ENCODE data around the gene IL23R. TPM values are rescaled to one million over a fixed set of nuclear protein-coding genes. Genes with fewer than 3 reads are reported as not detected.

IL23R gene
- total and polyA plus RNA-seq, 4 donors = 0.08 to 0.09 TPM; not detected in 2

DNA sequence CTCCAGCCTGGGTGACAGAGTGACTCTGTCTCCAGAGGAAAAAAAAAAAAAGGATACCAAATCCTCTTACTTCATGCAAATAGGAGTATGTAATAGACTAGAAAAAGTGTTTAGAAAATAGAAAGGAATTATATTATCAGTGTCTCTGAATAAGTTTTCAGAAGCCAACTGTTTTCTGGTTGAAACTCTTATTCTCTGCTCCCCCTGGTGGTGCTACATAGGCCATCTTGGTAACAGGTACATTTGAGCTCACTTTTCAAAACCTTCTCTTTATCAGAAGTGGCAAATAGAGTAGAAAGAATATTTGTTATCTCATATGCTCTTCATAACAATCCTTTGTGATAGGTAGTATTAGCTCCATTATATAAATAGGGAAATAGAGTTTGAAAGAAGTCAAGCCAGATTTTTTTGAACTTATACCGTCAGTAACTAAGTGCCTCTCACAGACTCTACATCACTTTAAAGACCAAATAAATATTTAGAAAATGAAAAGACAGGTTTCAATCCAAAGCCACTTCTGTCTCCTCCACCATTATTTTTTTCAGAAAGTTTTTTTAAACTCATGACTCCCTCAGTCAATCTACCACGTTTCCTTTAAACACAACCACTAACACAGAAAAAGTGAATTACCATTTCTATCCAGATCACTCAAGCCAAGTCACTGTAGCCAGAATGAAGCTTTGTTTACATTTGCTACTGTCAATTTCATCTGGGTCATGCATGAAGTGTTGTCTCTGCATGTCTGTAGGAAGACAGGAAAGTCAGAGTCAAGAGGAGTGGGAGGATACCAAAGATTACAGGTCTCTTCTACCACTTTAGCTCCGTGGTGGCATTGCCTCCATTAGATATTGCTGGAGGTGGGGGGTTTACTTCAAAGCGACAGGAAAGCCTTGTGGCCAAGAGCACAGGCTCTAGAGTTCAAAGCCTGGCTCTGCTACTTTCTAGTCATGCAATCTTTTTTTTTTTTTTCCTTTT, 45.6 kb downstream of the IL23R start:
- Histone ChIP-seq H3K4me1 (ENCODE audit: control insufficient read depth in 4 of 4, insufficient read depth in 4 of 4, low read length in 3 of 4) (no peaks in the 10 kb centered on the region), H3K9me3 (ENCODE audit: control insufficient read depth in 4 of 4, low read length in 3 of 4) (no peaks in the 10 kb centered on the region), H3K9ac (ENCODE audit: low read depth in 1 of 2, low read length in 2 of 2) (no peak overlapping the region), H3K4me3 (ENCODE audit: low read depth in 1 of 3, low read length in 3 of 3) (no peak overlapping the region), H3K27me3 (ENCODE audit: control insufficient read depth in 4 of 4, insufficient read depth in 4 of 4, low read length in 3 of 4) (no peaks in the 10 kb centered on the region), H3K27ac (ENCODE audit: low read depth in 1 of 2, low read length in 2 of 2) (no peak overlapping the region), H3K36me3 (ENCODE audit: control insufficient read depth in 4 of 4, insufficient read depth in 3 of 4, low read depth in 1 of 4, low read length in 3 of 4) (no peaks in the 10 kb centered on the region)
- DNase-seq (ENCODE audit: low spot score) = no peak
- TF ChIP-seq FOXA1 (IDR thresholded peaks at IDR 0.05) (no peak), RAD21 (IDR thresholded peaks at IDR 0.05) (peak; percentile 71 to 78)
- TF ChIP-seq, protein P1, sequence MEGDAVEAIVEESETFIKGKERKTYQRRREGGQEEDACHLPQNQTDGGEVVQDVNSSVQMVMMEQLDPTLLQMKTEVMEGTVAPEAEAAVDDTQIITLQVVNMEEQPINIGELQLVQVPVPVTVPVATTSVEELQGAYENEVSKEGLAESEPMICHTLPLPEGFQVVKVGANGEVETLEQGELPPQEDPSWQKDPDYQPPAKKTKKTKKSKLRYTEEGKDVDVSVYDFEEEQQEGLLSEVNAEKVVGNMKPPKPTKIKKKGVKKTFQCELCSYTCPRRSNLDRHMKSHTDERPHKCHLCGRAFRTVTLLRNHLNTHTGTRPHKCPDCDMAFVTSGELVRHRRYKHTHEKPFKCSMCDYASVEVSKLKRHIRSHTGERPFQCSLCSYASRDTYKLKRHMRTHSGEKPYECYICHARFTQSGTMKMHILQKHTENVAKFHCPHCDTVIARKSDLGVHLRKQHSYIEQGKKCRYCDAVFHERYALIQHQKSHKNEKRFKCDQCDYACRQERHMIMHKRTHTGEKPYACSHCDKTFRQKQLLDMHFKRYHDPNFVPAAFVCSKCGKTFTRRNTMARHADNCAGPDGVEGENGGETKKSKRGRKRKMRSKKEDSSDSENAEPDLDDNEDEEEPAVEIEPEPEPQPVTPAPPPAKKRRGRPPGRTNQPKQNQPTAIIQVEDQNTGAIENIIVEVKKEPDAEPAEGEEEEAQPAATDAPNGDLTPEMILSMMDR (IDR thresholded peaks at IDR 0.05; ENCODE audit: low read depth, low read length, missing input control) = peak; percentile 55
- WGBS = 72% methylated on average over 4 of the region's 4 CpGs

DNA sequence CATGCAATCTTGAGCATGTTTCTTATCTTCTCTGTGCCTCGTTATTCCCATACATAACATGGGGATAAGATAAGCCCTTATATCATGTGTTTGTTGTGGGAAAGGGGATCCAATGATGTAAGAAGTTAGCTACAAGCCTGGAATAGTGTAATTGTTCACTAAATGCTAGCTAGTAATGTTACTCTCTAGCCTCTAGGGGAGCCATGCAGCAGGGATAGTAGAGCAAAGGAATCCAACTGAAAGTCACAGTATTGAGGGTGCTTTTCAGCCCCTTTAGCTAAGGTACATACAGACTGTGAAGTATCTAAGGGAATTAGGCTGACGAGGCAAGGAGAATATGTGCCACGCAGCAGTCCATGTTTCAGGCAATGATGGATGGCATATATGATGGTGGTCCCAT, 46.9 kb downstream of the IL23R start:
- WGBS = 74% methylated on average over 3 of the region's 3 CpGs

DNA sequence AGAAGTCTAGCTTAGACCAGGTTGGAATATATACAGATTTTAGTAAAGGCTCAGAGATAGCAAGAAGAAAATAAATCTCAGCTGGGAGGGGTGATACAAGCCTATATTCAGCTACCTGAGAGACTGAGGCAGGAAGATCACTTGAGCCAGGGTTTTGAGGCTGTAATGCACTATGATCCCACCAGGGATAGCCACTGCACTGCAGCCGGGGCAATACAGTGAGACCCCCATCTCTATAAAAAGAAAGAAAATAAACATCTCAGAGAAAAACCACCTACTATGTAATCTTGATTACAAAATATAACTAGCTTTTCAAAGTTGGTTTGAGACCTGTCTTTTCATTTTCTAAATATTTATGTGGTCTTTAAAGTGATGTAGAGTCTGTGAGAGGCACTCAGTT, 47.7 kb downstream of the IL23R start:
- Histone ChIP-seq H3K4me1 (ENCODE audit: control insufficient read depth in 4 of 4, insufficient read depth in 4 of 4, low read length in 3 of 4) (no peaks in the 10 kb centered on the region), H3K9ac (ENCODE audit: low read depth in 1 of 2, low read length in 2 of 2) (no peak overlapping the region), H3K9me3 (ENCODE audit: control insufficient read depth in 4 of 4, low read length in 3 of 4) (no peaks in the 10 kb centered on the region), H3K27ac (ENCODE audit: low read depth in 1 of 2, low read length in 2 of 2) (no peak overlapping the region), H3K27me3 (ENCODE audit: control insufficient read depth in 4 of 4, insufficient read depth in 4 of 4, low read length in 3 of 4) (no peaks in the 10 kb centered on the region), H3K36me3 (ENCODE audit: control insufficient read depth in 4 of 4, insufficient read depth in 3 of 4, low read depth in 1 of 4, low read length in 3 of 4) (no peaks in the 10 kb centered on the region), H3K4me3 (ENCODE audit: low read depth in 1 of 3, low read length in 3 of 3) (no peak overlapping the region)
- no peak for DNase-seq (ENCODE audit: low spot score)
- WGBS = 98% methylated on average over 1 of the region's 1 CpG
- TF ChIP-seq RAD21 (IDR thresholded peaks at IDR 0.05) (no peak), NR2F2 (IDR thresholded peaks at IDR 0.05) (no peak), FOXA1 (IDR thresholded peaks at IDR 0.05) (no peak), JUND (IDR thresholded peaks at IDR 0.05) (no peak)

More for the DNA sequence above, 46.9 kb downstream of the IL23R start:
- Histone ChIP-seq H3K9me3 (ENCODE audit: control insufficient read depth in 4 of 4, low read length in 3 of 4) (no peaks in the 10 kb centered on the region), H3K4me3 (ENCODE audit: low read depth in 1 of 3, low read length in 3 of 3) (no peak overlapping the region), H3K27me3 (ENCODE audit: control insufficient read depth in 4 of 4, insufficient read depth in 4 of 4, low read length in 3 of 4) (no peaks in the 10 kb centered on the region), H3K9ac (ENCODE audit: low read depth in 1 of 2, low read length in 2 of 2) (no peak overlapping the region), H3K27ac (ENCODE audit: low read depth in 1 of 2, low read length in 2 of 2) (no peak overlapping the region), H3K4me1 (ENCODE audit: control insufficient read depth in 4 of 4, insufficient read depth in 4 of 4, low read length in 3 of 4) (no peaks in the 10 kb centered on the region), H3K36me3 (ENCODE audit: control insufficient read depth in 4 of 4, insufficient read depth in 3 of 4, low read depth in 1 of 4, low read length in 3 of 4) (no peaks in the 10 kb centered on the region)
- TF ChIP-seq, protein P1 (IDR thresholded peaks at IDR 0.05; ENCODE audit: low read depth, low read length, missing input control) = peak; percentile 35
- TF ChIP-seq, protein P2, sequence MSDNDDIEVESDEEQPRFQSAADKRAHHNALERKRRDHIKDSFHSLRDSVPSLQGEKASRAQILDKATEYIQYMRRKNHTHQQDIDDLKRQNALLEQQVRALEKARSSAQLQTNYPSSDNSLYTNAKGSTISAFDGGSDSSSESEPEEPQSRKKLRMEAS (IDR thresholded peaks at IDR 0.05) = no peak
- TF ChIP-seq RAD21 (IDR thresholded peaks at IDR 0.05) = peak; percentile 11 to 55
- no peak for DNase-seq (ENCODE audit: low spot score)

Measured in liver (tissue), 9 donors.